Muscle of leg (tissue), 11 donors: Measurements from ENCODE around the gene STRBP. TPM values are rescaled to one million over a fixed set of nuclear protein-coding genes. Genes with fewer than 3 reads are reported as not detected.
"Not testable (repeated sequence)": the region's sequence is repeated elsewhere in the genome, so short reads cannot be mapped to it uniquely, and the experiment has no call there.

Experiments used
- DNase-seq: peaks from one replicate; pipeline ENCODE4 v3.0.0; 2013
- H3K27ac ChIP-seq: one replicate; pipeline ENCODE4 v1.5.1; 2013; ENCODE audit warnings: mild to moderate bottlenecking, low read length, control low read depth
- H3K27me3 ChIP-seq: one replicate; pipeline ENCODE4 v1.6.1; 2013; ENCODE audit warnings: low read length; ENCODE audit not compliant: control insufficient read depth, insufficient read depth
- H3K36me3 ChIP-seq: one replicate; pipeline ENCODE4 v1.6.1; 2013; ENCODE audit warnings: low read length; ENCODE audit not compliant: control insufficient read depth, insufficient read depth
- H3K4me1 ChIP-seq: one replicate; pipeline ENCODE4 v1.6.1; 2013; ENCODE audit warnings: low read length; ENCODE audit not compliant: control insufficient read depth, insufficient read depth
- H3K4me3 ChIP-seq: one replicate; pipeline ENCODE4 v1.5.1; 2013; ENCODE audit warnings: low read length, control low read depth
- H3K9me3 ChIP-seq: replicated peaks from 2 replicates; pipeline ENCODE4 v1.6.1; 2013; ENCODE audit warnings: low read depth, low read length; ENCODE audit not compliant: control insufficient read depth
- WGBS: methylation state at CpG from one replicate; pipeline ENCODE4 v1.1.5; 2013; ENCODE audit warnings: missing lambda C conversion rate; ENCODE audit not compliant: insufficient coverage; 5-methylcytosine and 5-hydroxymethylcytosine counted together
- polyA plus RNA-seq, 8 donors: library from polyadenylated mRNA; unstranded; fragments of 120-200 nt; gene quantifications; one replicate each; pipeline versions ENCODE4 v1.2.1 to v1.2.3, GENCODE V29; 2013; ENCODE audit warnings: inconsistent platforms in 1 of 8, low replicate concordance in 1 of 8; ENCODE audit not compliant: insufficient read length in 8 of 8, insufficient read depth in 1 of 8
- total RNA-seq: library from RNA; stranded (reverse); fragments of 120-200 nt; gene quantifications from one replicate; pipeline ENCODE4 v1.2.4, GENCODE V29; 2013

The STRBP gene
- total and polyA plus RNA-seq, 9 donors = 8.2 to 14.3 (median 9.4) TPM

DNA sequence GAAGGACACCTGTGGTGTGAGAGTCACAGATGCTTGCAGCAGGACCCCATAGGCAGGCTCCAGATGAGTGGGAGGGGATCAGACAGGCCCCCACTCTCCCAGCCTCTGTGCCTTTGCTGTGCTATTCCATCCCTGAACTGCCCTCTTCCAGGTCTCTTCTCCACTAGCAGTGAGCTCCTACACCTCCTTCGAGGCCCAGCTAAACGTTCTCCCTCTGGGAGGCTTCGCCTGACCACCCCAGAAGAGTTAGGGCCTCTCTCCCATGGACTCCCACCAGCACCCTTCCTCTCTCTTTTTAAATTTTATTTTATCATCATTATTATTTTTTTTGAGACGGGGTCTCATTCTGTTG, 35.9 kb upstream of the STRBP start:
- H3K9me3 ChIP-seq = no peaks in the 10 kb centered on the region
- peaks cover 2% of the 10 kb centered on the region for H3K27me3 ChIP-seq
- H3K4me3 ChIP-seq = no peak overlapping the region
- no peak overlapping the region for H3K27ac ChIP-seq
- WGBS = 67% methylated on average over 1 of the region's 4 CpGs
- H3K36me3 ChIP-seq = no peaks in the 10 kb centered on the region
- DNase-seq = no peak
- H3K4me1 ChIP-seq = peaks cover 2% of the 10 kb centered on the region

- H3K4me1 ChIP-seq = peaks cover 2% of the 10 kb centered on the region
- peak; percentile 30 for DNase-seq
- no peaks in the 10 kb centered on the region for H3K9me3 ChIP-seq
- H3K36me3 ChIP-seq = no peaks in the 10 kb centered on the region
- H3K27me3 ChIP-seq = peaks cover 2% of the 10 kb centered on the region
- H3K27ac ChIP-seq = no peak overlapping the region
- 54% methylated on average over 13 of the region's 17 CpGs for WGBS
- no peak overlapping the region for H3K4me3 ChIP-seq
Measured at GRCh38 chr9:123302348-123303214, 34.2 kb upstream of the STRBP start.

- WGBS = 96% methylated on average over 6 of the region's 13 CpGs
Measured at GRCh38 chr9:123301936-123302335, 33.5 kb upstream of the STRBP start.

DNA sequence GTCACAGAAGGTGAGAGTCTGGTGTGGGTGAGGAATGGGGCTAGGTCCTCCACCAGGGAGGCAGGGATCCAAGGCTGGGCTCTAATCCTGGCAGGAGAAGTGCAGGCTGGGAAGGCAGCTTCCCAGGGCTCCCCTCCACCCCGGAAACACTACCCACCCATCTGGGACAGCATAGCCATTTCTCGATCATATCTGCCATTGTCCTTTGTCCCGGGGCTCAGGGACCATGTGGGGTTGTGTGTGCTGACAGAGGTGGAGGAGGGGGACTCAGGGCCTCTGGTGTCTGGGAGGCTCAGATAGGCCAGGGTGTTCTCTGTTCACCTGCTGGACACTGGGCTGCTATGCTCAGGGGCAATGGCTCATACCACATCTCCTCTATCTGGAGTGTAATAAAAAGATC, 32.2 kb upstream of the STRBP start:
- no peak overlapping the region for H3K27ac ChIP-seq
- DNase-seq = no peak
- no CpG with 5 or more reads among the region's 3 CpGs for whole genome bisulfite sequencing

More at GRCh38 chr9:123301936-123302335, 33.5 kb upstream of the STRBP start:
- not testable (repeated sequence) for H3K9me3 ChIP-seq, DNase-seq, H3K4me1 ChIP-seq, H3K4me3 ChIP-seq, H3K27ac ChIP-seq, H3K27me3 ChIP-seq, H3K36me3 ChIP-seq

DNA sequence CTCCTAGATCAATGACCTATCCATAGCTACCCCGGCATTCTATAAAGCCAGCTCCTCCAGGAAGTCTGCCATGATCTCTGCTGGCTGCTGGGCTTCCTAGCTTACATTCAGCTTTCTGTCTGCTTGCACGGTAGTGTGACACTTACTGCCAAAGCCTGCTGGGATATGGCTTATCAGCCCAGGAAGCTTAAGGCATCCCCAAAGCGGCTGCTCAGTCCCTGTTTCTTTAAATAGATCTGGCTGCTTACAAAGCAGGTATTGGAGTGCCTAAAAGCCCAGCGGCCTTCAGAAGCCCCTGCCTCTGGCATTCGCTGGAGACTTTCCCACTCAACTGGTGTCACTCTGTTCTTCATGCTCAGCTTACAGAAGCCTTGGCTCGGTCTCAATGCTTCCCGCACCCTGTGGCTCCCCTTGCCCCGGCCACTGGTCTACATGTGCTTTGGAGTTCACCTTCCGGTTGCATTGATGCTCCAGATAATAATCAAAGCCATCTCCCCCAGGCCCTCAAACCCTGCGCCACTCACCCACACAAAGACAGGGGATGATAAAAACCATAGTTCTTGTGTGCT, 31.3 kb upstream of the STRBP start:
- H3K36me3 ChIP-seq = no peaks in the 10 kb centered on the region
- H3K4me1 ChIP-seq = peaks cover 2% of the 10 kb centered on the region
- no peak overlapping the region for H3K27ac ChIP-seq
- WGBS = 59% methylated on average over 8 of the region's 10 CpGs
- no peak for DNase-seq
- no peak overlapping the region for H3K4me3 ChIP-seq
- peaks cover 2% of the 10 kb centered on the region for H3K27me3 ChIP-seq
- no peaks in the 10 kb centered on the region for H3K9me3 ChIP-seq

More for the DNA sequence above, 32.2 kb upstream of the STRBP start:
- Histone ChIP-seq H3K4me1 (peaks cover 2% of the 10 kb centered on the region), H3K36me3 (no peaks in the 10 kb centered on the region), H3K9me3 (no peaks in the 10 kb centered on the region), H3K4me3 (no peak overlapping the region), H3K27me3 (peaks cover 2% of the 10 kb centered on the region)

- no peaks in the 10 kb centered on the region for H3K36me3 ChIP-seq
- no peak for DNase-seq
Measured at GRCh38 chr9:123296174-123296573, 27.8 kb upstream of the STRBP start.

DNA sequence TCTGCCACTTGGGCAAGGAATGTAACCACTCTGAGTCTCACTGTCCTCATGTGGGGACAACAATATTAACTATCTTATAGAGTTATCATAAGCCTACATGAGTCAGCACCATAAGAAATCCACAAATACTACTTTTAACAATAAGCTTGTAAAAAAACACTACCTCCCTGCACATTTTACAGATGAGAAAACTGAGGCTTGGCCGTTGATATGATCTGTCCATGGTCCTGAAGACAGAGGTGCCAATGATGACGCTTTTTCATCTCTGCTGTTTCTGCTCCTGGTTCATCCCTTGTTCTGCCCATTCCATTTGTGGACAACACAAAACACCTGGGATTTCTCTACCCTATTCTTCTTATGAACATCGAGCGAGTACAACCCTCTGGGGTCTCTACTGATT, 23.4 kb upstream of the STRBP start:
- no peak for DNase-seq
- H3K4me3 ChIP-seq = no peak overlapping the region
- H3K27me3 ChIP-seq = no peaks in the 10 kb centered on the region
- H3K27ac ChIP-seq = no peak overlapping the region
- H3K4me1 ChIP-seq = no peaks in the 10 kb centered on the region
- H3K9me3 ChIP-seq = no peaks in the 10 kb centered on the region
- 64% methylated on average over 4 of the region's 4 CpGs for WGBS
- H3K36me3 ChIP-seq = no peaks in the 10 kb centered on the region

More at GRCh38 chr9:123296174-123296573, 27.8 kb upstream of the STRBP start:
- Histone ChIP-seq H3K9me3 (no peaks in the 10 kb centered on the region), H3K4me3 (no peak overlapping the region), H3K27ac (no peak overlapping the region), H3K4me1 (no peaks in the 10 kb centered on the region), H3K27me3 (no peaks in the 10 kb centered on the region)

DNA sequence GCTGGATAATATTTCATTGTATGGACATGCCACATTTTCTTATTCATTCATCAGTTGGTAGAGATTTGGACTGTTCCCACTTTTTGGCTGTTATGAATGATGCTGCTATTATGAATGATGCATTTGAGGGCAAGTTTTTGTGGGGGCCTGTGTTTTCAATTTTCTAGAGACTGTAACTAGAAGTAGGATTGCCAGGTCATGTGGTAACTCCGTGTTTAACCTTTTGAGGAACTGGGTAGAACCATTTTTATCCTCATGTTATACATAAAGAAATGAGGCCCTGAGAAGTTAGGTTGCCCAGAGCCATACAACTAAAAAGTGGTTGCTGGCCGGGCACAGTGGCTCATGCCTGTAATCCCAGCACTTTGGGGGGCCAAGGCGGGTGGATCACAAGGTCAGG, 22.4 kb upstream of the STRBP start:
- no peaks in the 10 kb centered on the region for H3K4me1 ChIP-seq
- H3K27me3 ChIP-seq = no peaks in the 10 kb centered on the region
- H3K36me3 ChIP-seq = no peaks in the 10 kb centered on the region
- H3K27ac ChIP-seq = no peak overlapping the region
- no peak overlapping the region for H3K4me3 ChIP-seq
- no peaks in the 10 kb centered on the region for H3K9me3 ChIP-seq
- no peak for DNase-seq
- 76% methylated on average over 2 of the region's 3 CpGs for WGBS

GRCh38 chr9:123287639-123288038, 19.3 kb upstream of the STRBP start:
- Histone ChIP-seq H3K4me3 (no peak overlapping the region), H3K9me3 (no peaks in the 10 kb centered on the region), H3K4me1 (no peaks in the 10 kb centered on the region), H3K27ac (no peak overlapping the region), H3K36me3 (no peaks in the 10 kb centered on the region), H3K27me3 (peaks cover 2% of the 10 kb centered on the region)
- WGBS = no CpG with 5 or more reads among the region's 3 CpGs
- DNase-seq = no peak

DNA sequence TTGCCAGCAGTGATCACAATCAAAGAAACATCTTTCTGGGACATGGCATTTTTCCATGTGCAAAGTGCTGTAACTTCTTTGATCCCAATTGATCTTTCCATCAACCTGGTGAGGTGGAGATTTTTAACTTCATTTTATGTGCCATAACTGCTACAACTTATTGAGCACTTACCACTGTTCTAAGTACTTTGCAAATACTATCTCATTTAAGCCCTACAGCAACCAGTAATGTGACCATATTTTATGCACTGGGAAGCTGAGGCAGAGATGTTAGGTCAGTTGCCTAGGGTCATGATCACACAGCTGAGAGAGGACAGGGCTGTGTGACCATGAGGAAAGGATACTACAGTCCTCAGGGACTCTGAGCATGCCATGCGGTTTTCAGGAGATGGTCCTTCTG, 17.9 kb upstream of the STRBP start:
- Histone ChIP-seq H3K27ac (no peak overlapping the region), H3K27me3 (peaks cover 4% of the 10 kb centered on the region), H3K9me3 (no peaks in the 10 kb centered on the region), H3K4me3 (no peak overlapping the region), H3K36me3 (no peaks in the 10 kb centered on the region), H3K4me1 (no peaks in the 10 kb centered on the region)
- DNase-seq = no peak
- WGBS = no CpG with 5 or more reads among the region's 1 CpG
